Measurements from ENCODE around the gene ANKLE2. TPM values are rescaled to one million over a fixed set of nuclear protein-coding genes. Genes with fewer than 3 reads are reported as not detected.

ANKLE2 gene
- total and polyA plus RNA-seq, 8 donors: 20.0 to 39.6 (median 23.6) TPM

GRCh38 chr12:132786192-132786591, 24.6 kb upstream of the ANKLE2 start:
- DNase-seq (no peak), FAIRE-seq (no peak), ATAC-seq (no peak)
- no peaks in the 10 kb centered on the region for H3K27me3 ChIP-seq
- WGBS, 2 donors: 96% methylated on average over 21 of the region's 21 CpGs
- no peak overlapping the region for H3K27ac ChIP-seq
- intact Hi-C loops (cut with DNase I): no loop called here
- H3K4me1 ChIP-seq: no peaks in the 10 kb centered on the region
- no peak overlapping the region for H3K4me3 ChIP-seq
- TF ChIP-seq CTCF (IDR thresholded peaks at IDR 0.05): no peak
- peaks cover 4 to 75% (median 31%) of the 10 kb centered on the region in 3 donors for H3K36me3 ChIP-seq
- no peaks in the 10 kb centered on the region for H3K9me3 ChIP-seq

GRCh38 chr12:132784580-132784979, 22.9 kb upstream of the ANKLE2 start:
- no peaks in the 10 kb centered on the region for H3K27me3 ChIP-seq
- H3K4me1 ChIP-seq: no peaks in the 10 kb centered on the region
- TF ChIP-seq CTCF (IDR thresholded peaks at IDR 0.05): no peak
- H3K27ac ChIP-seq: no peak overlapping the region
- intact Hi-C loops (cut with DNase I): no loop called here
- WGBS, 2 donors: 84 to 86% methylated on average over 9 of the region's 9 CpGs
- no peaks in the 10 kb centered on the region for H3K9me3 ChIP-seq
- ATAC-seq (no peak), FAIRE-seq (no peak), DNase-seq (no peak)
- peaks cover 4 to 77% (median 34%) of the 10 kb centered on the region in 3 donors for H3K36me3 ChIP-seq
- H3K4me3 ChIP-seq: no peak overlapping the region

- no peak for FAIRE-seq
- H3K4me1 ChIP-seq: no peaks in the 10 kb centered on the region
- no peaks in the 10 kb centered on the region for H3K27me3 ChIP-seq
- no peak for TF ChIP-seq CTCF (IDR thresholded peaks at IDR 0.05)
- no peak for DNase-seq
- peak in 3 of 4 donors; percentile 8 to 63 (median 52) for ATAC-seq
- 88% methylated on average over 22 of the region's 22 CpGs for WGBS, 2 donors
- intact Hi-C loops (cut with DNase I): no loop called here
- no peak overlapping the region for H3K4me3 ChIP-seq
- H3K9me3 ChIP-seq: no peaks in the 10 kb centered on the region
- peaks cover 4 to 72% (median 33%) of the 10 kb centered on the region in 3 donors for H3K36me3 ChIP-seq
- H3K27ac ChIP-seq: no peak overlapping the region
These were observed 22.4 kb upstream of the ANKLE2 start for GRCh38 chr12:132783917-132784531.

GRCh38 chr12:132781938-132782337, 20.3 kb upstream of the ANKLE2 start:
- DNase-seq (no peak), FAIRE-seq (no peak), ATAC-seq (no peak)
- Histone ChIP-seq H3K27me3 (no peaks in the 10 kb centered on the region), H3K36me3 (peaks cover 4 to 73% (median 36%) of the 10 kb centered on the region in 3 donors), H3K9me3 (no peaks in the 10 kb centered on the region), H3K4me1 (no peaks in the 10 kb centered on the region), H3K27ac (no peak overlapping the region), H3K4me3 (no peak overlapping the region)
- intact Hi-C loops (cut with DNase I): no loop called here
- WGBS, 2 donors: 92 to 95% methylated on average over 12 of the region's 12 CpGs
- TF ChIP-seq CTCF (IDR thresholded peaks at IDR 0.05): no peak

GRCh38 chr12:132779781-132780353, 18.2 kb upstream of the ANKLE2 start:
- H3K4me1 ChIP-seq: no peaks in the 10 kb centered on the region
- FAIRE-seq: no peak
- no peak for ATAC-seq
- no peaks in the 10 kb centered on the region for H3K27me3 ChIP-seq
- H3K4me3 ChIP-seq: no peak overlapping the region
- intact Hi-C loops (cut with DNase I): no loop called here
- H3K9me3 ChIP-seq: no peaks in the 10 kb centered on the region
- no peak for DNase-seq
- no peak for TF ChIP-seq CTCF (IDR thresholded peaks at IDR 0.05)
- peaks cover 4 to 72% (median 34%) of the 10 kb centered on the region in 3 donors for H3K36me3 ChIP-seq
- WGBS, 2 donors: 95% methylated on average over 30 of the region's 30 CpGs
- H3K27ac ChIP-seq: no peak overlapping the region

Measured in pancreas (tissue), 10 donors.